ENCODE data around the gene AUH.

The AUH gene

GRCh38 chr9:91295357-91295756, 66.4 kb downstream of the AUH start:
- no peak for DNase-seq (ENCODE audit: low spot score)

- DNase-seq (ENCODE audit: low spot score), result no peak
Observed at GRCh38 chr9:91291866-91292265, 69.9 kb downstream of the AUH start.

- no peak for DNase-seq (ENCODE audit: low spot score)
Observed at GRCh38 chr9:91289244-91289643, 72.5 kb downstream of the AUH start.

- peak; percentile 12 for DNase-seq (ENCODE audit: low spot score)
Observed at GRCh38 chr9:91285729-91286353, 75.9 kb downstream of the AUH start.

GRCh38 chr9:91282292-91282691, 79.4 kb downstream of the AUH start:
- no peak for DNase-seq (ENCODE audit: low spot score)

GRCh38 chr9:91279296-91280204, 82.2 kb downstream of the AUH start:
- no peak for DNase-seq (ENCODE audit: low spot score)

GRCh38 chr9:91276513-91276912, 85.2 kb downstream of the AUH start:
- DNase-seq (ENCODE audit: low spot score), result no peak

GRCh38 chr9:91275655-91276054, 86.1 kb downstream of the AUH start:
- DNase-seq (ENCODE audit: low spot score), result no peak

GRCh38 chr9:91274949-91275492, 86.7 kb downstream of the AUH start:
- no peak for DNase-seq (ENCODE audit: low spot score)

- DNase-seq (ENCODE audit: low spot score), result no peak
Observed at GRCh38 chr9:91273853-91274552, 87.7 kb downstream of the AUH start.

- DNase-seq (ENCODE audit: low spot score), result no peak
Observed at GRCh38 chr9:91271156-91271555, 90.6 kb downstream of the AUH start.

- DNase-seq (ENCODE audit: low spot score), result no peak
Observed at GRCh38 chr9:91269907-91270491, 91.7 kb downstream of the AUH start.

GRCh38 chr9:91266448-91266847, 95.3 kb downstream of the AUH start:
- no peak for DNase-seq (ENCODE audit: low spot score)

GRCh38 chr9:91265514-91265913, 96.2 kb downstream of the AUH start:
- no peak for DNase-seq (ENCODE audit: low spot score)

- DNase-seq (ENCODE audit: low spot score), result no peak
Observed at GRCh38 chr9:91261417-91261816, 100.3 kb downstream of the AUH start.

GRCh38 chr9:91259162-91259561, 102.6 kb downstream of the AUH start:
- no peak for DNase-seq (ENCODE audit: low spot score)

GRCh38 chr9:91258451-91258850, 103.3 kb downstream of the AUH start:
- DNase-seq (ENCODE audit: low spot score), result no peak

- no peak for DNase-seq (ENCODE audit: low spot score)
Observed at GRCh38 chr9:91256235-91256634, 105.5 kb downstream of the AUH start.

GRCh38 chr9:91255327-91255726, 106.4 kb downstream of the AUH start:
- DNase-seq (ENCODE audit: low spot score), result no peak

- no peak for DNase-seq (ENCODE audit: low spot score)
Observed at GRCh38 chr9:91253488-91253887, 108.2 kb downstream of the AUH start.

GRCh38 chr9:91248707-91249106, 113.0 kb downstream of the AUH start:
- no peak for DNase-seq (ENCODE audit: low spot score)

GRCh38 chr9:91247278-91247677, 114.4 kb downstream of the AUH start:
- DNase-seq (ENCODE audit: low spot score), result no peak
